ENCODE results near the gene SHQ1.

DNA sequence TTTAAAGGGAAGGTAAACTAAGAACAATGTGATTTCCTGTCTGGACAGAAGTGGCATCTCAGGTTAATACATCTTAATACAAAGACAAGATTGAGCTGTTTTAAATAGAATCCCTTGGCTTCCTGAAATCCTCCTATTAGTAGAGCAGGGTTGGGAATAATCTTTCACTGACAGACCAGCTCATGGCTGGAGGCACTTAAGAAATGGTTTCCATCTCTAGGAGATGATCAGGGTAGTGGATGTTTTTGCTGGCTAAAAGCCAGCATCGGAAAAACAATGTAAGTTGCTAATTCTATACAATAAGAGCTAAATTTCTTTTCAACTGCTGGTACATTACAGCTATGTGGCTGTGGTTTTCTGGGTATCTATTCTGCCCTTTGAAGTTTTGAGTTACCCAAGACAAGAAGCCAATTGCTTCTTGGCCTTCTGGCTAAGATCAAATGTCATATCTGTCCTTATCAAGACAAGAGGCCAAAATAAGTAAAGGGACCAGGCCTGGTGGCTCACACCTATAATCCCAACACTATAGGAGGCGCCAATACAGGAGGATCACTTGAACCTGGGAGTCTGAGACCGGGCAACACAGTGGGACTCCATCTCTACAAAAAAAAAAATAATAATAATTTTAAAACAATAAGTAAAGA is 49.6 kb downstream of the SHQ1 start:
- TF ChIP-seq, protein P1, sequence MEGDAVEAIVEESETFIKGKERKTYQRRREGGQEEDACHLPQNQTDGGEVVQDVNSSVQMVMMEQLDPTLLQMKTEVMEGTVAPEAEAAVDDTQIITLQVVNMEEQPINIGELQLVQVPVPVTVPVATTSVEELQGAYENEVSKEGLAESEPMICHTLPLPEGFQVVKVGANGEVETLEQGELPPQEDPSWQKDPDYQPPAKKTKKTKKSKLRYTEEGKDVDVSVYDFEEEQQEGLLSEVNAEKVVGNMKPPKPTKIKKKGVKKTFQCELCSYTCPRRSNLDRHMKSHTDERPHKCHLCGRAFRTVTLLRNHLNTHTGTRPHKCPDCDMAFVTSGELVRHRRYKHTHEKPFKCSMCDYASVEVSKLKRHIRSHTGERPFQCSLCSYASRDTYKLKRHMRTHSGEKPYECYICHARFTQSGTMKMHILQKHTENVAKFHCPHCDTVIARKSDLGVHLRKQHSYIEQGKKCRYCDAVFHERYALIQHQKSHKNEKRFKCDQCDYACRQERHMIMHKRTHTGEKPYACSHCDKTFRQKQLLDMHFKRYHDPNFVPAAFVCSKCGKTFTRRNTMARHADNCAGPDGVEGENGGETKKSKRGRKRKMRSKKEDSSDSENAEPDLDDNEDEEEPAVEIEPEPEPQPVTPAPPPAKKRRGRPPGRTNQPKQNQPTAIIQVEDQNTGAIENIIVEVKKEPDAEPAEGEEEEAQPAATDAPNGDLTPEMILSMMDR (IDR thresholded peaks at IDR 0.05): no peak
- TF ChIP-seq POLR2A (IDR thresholded peaks at IDR 0.05): no peak

Data from sigmoid colon (tissue), 3 donors.